HG02884 (cell line): ENCODE results near the gene RETREG3.
"Not testable (repeated sequence)": the region's sequence is repeated elsewhere in the genome, so short reads cannot be mapped to it uniquely, and the experiment has no call there.

Source experiments
- ATAC-seq: cut with Tn5 transposase; IDR thresholded peaks from one replicate; pipeline ENCODE4 v1.9.1; 2021; ENCODE audit warnings: mild to moderate bottlenecking, moderate library complexity; ENCODE audit not compliant: unreplicated experiment

RETREG3 gene

GRCh38 chr17:42574463-42574862 is 34.7 kb downstream of the RETREG3 start:
- ATAC-seq: no peak

DNA sequence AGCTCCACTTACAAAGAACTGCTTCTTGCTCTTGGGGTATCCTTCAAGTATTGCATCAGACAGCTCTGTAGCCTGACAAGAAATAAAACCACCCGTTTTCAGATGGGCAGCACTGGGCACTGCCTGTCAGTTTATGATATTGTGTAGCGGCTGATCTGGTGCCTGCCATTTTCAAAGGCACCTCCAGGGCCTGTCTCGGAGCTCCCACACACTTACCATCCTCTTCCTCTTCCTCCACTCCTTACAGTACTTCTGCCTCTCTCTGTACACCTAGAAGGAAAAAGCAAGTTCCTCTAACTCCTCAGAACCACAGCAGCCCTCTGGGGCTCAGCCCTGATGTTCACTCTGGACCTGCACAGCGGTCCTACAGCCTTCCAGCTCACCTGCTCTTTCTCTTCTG is 36.1 kb downstream of the RETREG3 start:
- ATAC-seq: no peak

DNA sequence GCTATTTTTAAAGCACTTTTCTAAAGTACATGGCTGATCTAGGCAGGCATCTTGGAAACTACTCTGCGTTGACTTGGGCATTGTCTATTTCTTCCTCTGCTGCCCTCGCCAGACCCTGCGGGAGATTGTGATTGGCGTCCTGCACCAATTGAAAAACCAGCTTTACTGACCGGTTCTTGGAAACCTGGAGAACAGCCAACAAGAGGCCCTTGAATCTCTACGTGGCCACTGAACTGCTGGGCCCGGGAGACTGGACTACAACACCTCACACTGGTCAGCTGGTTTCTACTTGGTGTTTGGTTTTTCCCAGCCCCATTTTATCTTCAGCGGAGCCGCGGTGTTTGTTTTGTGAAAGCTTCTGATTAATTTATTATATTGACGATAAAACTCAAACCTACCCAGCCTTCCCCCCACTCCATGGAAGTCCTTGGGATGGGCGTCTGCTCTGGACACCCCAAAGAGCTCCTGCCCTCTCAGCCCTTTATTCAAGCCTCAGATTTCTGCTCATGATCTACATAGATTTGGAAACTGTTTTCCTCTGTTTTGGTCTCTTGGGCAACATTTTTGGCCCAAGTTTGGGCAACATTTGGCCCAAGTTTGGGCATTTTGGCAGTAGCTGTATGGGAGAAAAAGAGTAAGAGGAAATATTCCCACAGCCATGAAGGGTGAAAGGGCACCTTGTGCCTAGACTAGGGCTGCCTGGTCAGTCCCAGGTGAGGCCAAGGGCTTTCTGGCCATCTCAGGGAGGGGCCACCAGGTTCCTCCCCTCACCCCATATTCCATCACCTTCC is 37.5 kb downstream of the RETREG3 start:
- ATAC-seq: no peak

DNA sequence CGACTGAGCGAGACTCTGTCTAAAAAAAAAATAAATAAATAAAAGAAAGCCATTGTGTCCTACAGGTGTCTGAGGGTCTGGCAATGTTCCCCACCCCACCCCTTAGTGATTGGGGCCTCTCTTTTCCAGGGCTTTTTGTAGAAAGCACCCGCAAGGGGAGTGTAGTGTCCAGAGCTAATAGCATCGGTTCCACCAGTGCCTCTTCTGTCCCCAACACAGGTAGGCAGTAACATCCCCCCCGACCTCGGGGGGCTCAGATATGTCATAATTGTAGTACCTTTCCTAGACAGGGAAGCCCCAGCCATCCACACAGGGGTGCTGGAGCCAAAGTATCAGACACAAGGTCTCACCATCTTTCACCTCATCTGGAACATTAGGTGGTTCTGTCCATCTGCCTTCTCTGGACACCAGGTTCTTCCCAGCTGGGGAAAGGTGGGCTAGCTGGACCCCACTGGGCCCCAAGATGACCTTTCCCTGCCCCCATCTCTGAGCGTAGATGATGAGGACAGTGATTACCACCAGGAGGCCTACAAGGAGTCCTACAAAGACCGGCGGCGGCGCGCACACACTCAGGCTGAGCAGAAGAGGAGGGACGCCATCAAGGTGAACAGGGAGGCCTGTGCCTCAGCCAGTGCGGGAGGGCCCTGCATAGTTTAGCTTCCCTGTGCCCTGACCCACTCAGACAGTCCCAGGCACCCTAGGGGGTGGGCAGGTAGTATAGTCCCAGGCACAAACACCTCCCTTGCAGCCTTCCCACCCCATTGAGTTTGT is 40.6 kb downstream of the RETREG3 start:
- no peak for ATAC-seq

DNA sequence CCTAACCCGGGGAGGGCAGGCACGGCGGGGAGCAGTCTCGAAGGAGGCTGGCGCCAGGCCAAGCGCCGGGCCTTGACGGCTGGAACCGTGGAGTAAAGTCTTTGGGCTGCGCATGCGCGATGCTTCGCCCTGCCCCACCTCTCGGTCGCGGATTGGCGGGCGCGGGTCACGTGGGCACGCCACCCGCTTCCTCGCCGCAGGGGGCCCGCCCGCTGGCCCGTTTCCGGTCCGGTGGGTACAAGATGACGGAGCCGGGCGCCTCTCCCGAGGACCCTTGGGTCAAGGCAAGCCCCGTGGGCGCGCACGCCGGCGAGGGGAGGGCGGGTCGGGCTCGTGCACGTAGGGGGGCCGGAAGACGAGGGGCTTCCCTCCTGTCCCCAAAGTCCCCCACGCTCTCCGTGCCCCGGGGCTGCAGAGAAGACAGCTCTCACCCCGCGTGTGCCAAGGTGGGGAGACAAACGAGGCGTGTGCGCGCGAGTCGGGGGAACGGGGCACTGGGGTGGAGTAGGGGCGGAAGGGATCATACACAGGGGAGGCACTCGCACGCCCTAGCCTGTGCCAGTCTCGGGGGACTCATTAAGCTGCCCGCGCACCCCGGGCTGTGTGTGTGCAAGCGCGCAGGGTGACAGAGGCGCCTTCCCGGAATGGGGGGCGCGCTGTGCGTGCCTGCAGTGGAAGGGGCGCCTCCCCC is 42.1 kb downstream of the RETREG3 start, which contains the start of gene MLX:
Gene MLX (plus strand): TSS at position 218 of the 691 bp plus-strand sequence. CDS start 25 bp downstream, at position 243.
- peak; percentile 41 for ATAC-seq

GRCh38 chr17:42566215-42566882 is 42.8 kb downstream of the RETREG3 start:
- no peak for ATAC-seq

GRCh38 chr17:42565523-42566214 is 43.5 kb downstream of the RETREG3 start:
- ATAC-seq: no peak

DNA sequence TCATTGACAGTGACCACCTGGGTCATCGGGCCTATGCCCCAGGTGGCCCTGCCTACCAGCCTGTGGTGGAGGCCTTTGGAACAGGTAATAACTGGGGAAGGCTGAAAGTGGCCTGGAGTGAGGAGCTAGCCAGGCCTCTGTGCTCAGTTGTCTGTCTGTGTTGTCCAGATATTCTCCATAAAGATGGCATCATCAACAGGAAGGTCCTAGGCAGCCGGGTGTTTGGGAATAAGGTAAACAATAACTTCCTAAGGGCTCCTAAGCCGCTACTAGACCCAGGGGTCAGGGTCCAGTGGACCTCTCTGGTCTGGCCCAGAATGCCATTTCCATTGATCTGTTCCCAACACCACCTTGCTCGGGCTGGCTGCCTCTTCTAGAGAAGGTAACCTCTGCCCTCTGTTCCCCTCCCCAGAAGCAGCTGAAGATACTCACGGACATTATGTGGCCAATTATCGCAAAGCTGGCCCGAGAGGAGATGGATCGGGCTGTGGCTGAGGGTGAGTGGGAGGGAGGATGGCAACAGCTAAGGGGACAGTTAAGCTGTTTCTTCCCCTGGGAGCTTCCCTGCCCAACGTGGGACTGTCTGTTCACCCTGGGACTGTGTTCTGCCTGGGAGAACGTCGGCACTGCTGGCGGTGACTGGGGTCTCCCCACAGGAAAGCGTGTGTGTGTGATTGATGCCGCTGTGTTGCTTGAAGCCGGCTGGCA is 44.2 kb downstream of the RETREG3 start:
- ATAC-seq: no peak

DNA sequence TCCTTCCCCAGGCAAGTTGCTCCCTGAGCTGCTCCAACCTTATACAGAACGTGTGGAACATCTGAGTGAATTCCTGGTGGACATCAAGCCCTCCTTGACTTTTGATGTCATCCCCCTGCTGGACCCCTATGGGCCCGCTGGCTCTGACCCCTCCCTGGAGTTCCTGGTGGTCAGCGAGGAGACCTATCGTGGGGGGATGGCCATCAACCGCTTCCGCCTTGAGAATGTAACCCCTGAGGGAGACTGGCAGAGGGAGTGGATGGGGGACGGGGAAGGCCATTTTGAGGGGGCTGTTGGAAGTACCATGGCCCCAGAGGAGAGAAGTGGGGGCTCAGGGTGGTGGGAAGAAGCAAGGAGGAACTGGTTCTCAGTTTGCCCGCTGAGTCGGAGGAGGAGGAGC is 45.2 kb downstream of the RETREG3 start:
- ATAC-seq: no peak

- no peak for ATAC-seq
These were observed 45.6 kb downstream of the RETREG3 start for GRCh38 chr17:42563543-42563942.

GRCh38 chr17:42563143-42563509 is 46.0 kb downstream of the RETREG3 start:
- no peak for ATAC-seq

- ATAC-seq: no peak
These were observed 46.6 kb downstream of the RETREG3 start for GRCh38 chr17:42562388-42563142.

GRCh38 chr17:42561897-42562387 is 47.2 kb downstream of the RETREG3 start, which contains the start of gene COASY:
TSS of gene COASY (plus strand) at chr17:42562148. CDS start at chr17:42562623, 475 bp downstream.
- no peak for ATAC-seq

- ATAC-seq: no peak
These were observed 48.9 kb downstream of the RETREG3 start for GRCh38 chr17:42560246-42560645.

DNA sequence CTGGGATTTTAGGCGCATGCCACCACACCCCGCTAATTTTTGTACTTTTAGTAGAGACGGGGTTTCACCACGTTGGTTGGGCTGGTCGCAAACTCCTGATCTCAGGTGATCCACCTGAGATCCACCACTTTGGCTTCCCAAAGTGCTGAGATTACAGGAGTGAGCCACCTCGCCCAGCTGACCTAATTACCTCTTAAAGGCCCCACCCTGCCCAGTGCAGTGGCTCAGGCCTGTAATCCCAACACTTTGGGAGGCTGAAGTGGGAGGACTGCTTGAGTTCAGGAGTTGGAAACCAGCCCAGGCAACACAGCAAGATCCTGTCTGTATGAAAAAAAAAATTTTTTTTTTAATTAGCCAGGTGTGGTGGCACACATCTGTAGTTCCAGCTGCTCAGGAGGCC is 50.1 kb downstream of the RETREG3 start:
- ATAC-seq: no peak

DNA sequence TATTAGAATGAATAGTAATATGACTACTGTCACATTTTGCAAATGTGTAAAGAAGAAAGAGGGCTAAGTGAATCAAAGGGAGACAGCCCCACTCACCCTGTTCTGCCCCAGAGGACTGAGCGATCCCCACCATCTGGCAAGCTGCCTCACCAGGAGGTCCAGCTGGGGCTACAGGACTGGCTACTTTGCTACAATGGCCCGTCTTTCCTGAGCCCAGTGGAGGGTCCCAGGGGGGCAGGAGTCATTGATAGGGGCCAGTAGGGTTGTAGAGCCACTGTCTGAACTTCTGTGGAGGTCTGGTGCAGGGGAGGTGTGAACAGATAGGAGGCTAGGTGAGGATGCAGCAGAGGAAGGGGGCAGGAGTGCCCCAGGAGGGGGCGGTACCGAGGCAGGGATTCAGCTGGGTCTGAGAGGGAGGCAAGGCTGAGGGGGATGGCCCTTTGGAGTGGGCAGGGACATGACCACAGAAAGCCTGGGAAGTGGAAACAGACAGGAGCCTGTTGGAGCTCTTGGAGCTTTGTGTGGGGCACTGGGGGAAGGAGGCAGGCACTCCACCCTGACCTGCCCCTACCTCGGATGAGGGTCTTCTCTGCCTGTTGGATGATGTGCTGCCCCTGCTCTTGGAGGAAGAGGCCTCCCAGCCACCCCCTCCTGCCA is 53.1 kb downstream of the RETREG3 start:
- not testable (repeated sequence) for ATAC-seq

GRCh38 chr17:42555122-42555622 is 54.0 kb downstream of the RETREG3 start:
- ATAC-seq: no peak
